Suprapubic skin (tissue), 4 donors: ENCODE data around the gene HSPB6. TPM values are rescaled to one million over a fixed set of nuclear protein-coding genes. Genes with fewer than 3 reads are reported as not detected.
A peak's percentile ranks its signal among the peaks of the same experiment; 100 is the strongest.

ENCODE experiments used
- DNase-seq, 2 donors: peaks; one replicate each; pipeline ENCODE4 v3.0.0-alpha.2; 2019; ENCODE audit warnings: low spot score in 2 of 2
- H3K27ac ChIP-seq: fragments of 200-600 bp; sonication (generic); one replicate; pipeline ENCODE4 v1.5.1; 2019
- H3K27me3 ChIP-seq: fragments of 200-600 bp; sonication (generic); one replicate; pipeline ENCODE4 v1.5.1; 2019
- H3K36me3 ChIP-seq: fragments of 200-600 bp; sonication (generic); one replicate; pipeline ENCODE4 v1.5.1; 2019
- H3K4me1 ChIP-seq: fragments of 200-600 bp; sonication (generic); one replicate; pipeline ENCODE4 v1.5.1; 2019
- H3K4me3 ChIP-seq: fragments of 200-600 bp; sonication (generic); one replicate; pipeline ENCODE4 v1.5.1; 2019; ENCODE audit warnings: mild to moderate bottlenecking
- H3K9me3 ChIP-seq: fragments of 200-600 bp; sonication (generic); one replicate; pipeline ENCODE4 v1.5.1; 2019
- CTCF ChIP-seq, 2 donors: fragments of 200-600 bp in 1 of 2; fragments of 450-650 bp in 1 of 2; sonication (generic) in 1 of 2; IDR thresholded peaks; one replicate each; pipeline ENCODE4 v1.5.1; 2016 to 2019; ENCODE audit warnings: antibody characterized with exemption in 2 of 2, mild to moderate bottlenecking in 1 of 2, moderate library complexity in 1 of 2
- EP300 ChIP-seq: sonication (generic); formaldehyde crosslinking; IDR thresholded peaks from one replicate; pipeline ENCODE4 v1.6.1; 2017; ENCODE audit warnings: antibody characterized with exemption
- POLR2A ChIP-seq, 2 donors: fragments of 450-650 bp; IDR thresholded peaks; one replicate each; pipeline ENCODE4 v1.6.1; 2017; ENCODE audit warnings: antibody characterized with exemption in 2 of 2, mild to moderate bottlenecking in 2 of 2, moderate library complexity in 2 of 2
- POLR2AphosphoS5 ChIP-seq, 3 donors: sonication (generic); formaldehyde crosslinking; IDR thresholded peaks; one replicate each; pipeline ENCODE4 v1.6.1; 2017; ENCODE audit warnings: antibody characterized with exemption in 3 of 3
- WGBS: methylation state at CpG from one replicate; pipeline ENCODE4 v1.1.5; 2018; 5-methylcytosine and 5-hydroxymethylcytosine counted together
- total RNA-seq, 4 donors: library from RNA; depleted of rRNA; stranded (reverse); fragments of >200 nt; gene quantifications; one replicate each; pipeline ENCODE4 v1.1.0, GENCODE V29; 2016

The HSPB6 gene
- total RNA-seq, 4 donors from 2014 or later = 4.1 to 13.4 (median 5.5) TPM

GRCh38 chr19:35755131-35755549 lies 1.7 kb downstream of the HSPB6 start:
- DNase-seq = peak in 1 of 2 donors; percentile 90
- peaks cover 50% of the 10 kb centered on the region for H3K4me1 ChIP-seq
- TF ChIP-seq POLR2AphosphoS5 (IDR thresholded peaks at IDR 0.05) (no peak), POLR2A (IDR thresholded peaks at IDR 0.05) (no peak), CTCF (IDR thresholded peaks at IDR 0.05) (no peak), EP300 (no peak)
- peak overlapping the region; percentile 98 for H3K27ac ChIP-seq
- no peaks in the 10 kb centered on the region for H3K9me3 ChIP-seq
- no peaks in the 10 kb centered on the region for H3K27me3 ChIP-seq
- WGBS = 45% methylated on average over 11 of the region's 17 CpGs
- H3K4me3 ChIP-seq = peak overlapping the region; percentile 94
- peaks cover 25% of the 10 kb centered on the region for H3K36me3 ChIP-seq

- Histone ChIP-seq H3K4me3 (peak overlapping the region; percentile 94), H3K4me1 (peaks cover 51% of the 10 kb centered on the region), H3K9me3 (no peaks in the 10 kb centered on the region), H3K27ac (peak overlapping the region; percentile 98), H3K36me3 (peaks cover 25% of the 10 kb centered on the region), H3K27me3 (no peaks in the 10 kb centered on the region)
- TF ChIP-seq CTCF (IDR thresholded peaks at IDR 0.05) (no peak), EP300 (no peak), POLR2AphosphoS5 (IDR thresholded peaks at IDR 0.05) (no peak), POLR2A (IDR thresholded peaks at IDR 0.05) (no peak)
- WGBS = 84% methylated on average over 13 of the region's 13 CpGs
- DNase-seq = peak in 1 of 2 donors; percentile 63
Observed at GRCh38 chr19:35754370-35755130, 2.3 kb downstream of the HSPB6 start.

- Histone ChIP-seq H3K36me3 (peaks cover 25% of the 10 kb centered on the region), H3K27me3 (no peaks in the 10 kb centered on the region), H3K4me1 (peaks cover 50% of the 10 kb centered on the region), H3K27ac (no peak overlapping the region), H3K4me3 (no peak overlapping the region), H3K9me3 (no peaks in the 10 kb centered on the region)
- no peak for DNase-seq
- TF ChIP-seq CTCF (IDR thresholded peaks at IDR 0.05) (no peak), POLR2AphosphoS5 (IDR thresholded peaks at IDR 0.05) (no peak), EP300 (no peak), POLR2A (IDR thresholded peaks at IDR 0.05) (no peak)
- 94% methylated on average over 14 of the region's 20 CpGs for WGBS
Observed at GRCh38 chr19:35753634-35754369, 3.0 kb downstream of the HSPB6 start.

- WGBS = 95% methylated on average over 16 of the region's 20 CpGs
Observed at GRCh38 chr19:35752746-35753350, 4.0 kb downstream of the HSPB6 start.

More at GRCh38 chr19:35752746-35753350, 4.0 kb downstream of the HSPB6 start:
- Histone ChIP-seq H3K27ac (no peak overlapping the region), H3K36me3 (peaks cover 25% of the 10 kb centered on the region), H3K4me3 (no peak overlapping the region), H3K27me3 (no peaks in the 10 kb centered on the region), H3K9me3 (no peaks in the 10 kb centered on the region), H3K4me1 (peaks cover 50% of the 10 kb centered on the region)
- DNase-seq = no peak
- TF ChIP-seq CTCF (IDR thresholded peaks at IDR 0.05) (no peak), POLR2AphosphoS5 (IDR thresholded peaks at IDR 0.05) (no peak), EP300 (no peak)
